NCI-H748 (cell line): ENCODE results near the gene TIMM44.

Source experiments
- DNase-seq: peaks from one replicate; lab custom pipeline; 2025; ENCODE audit not compliant: unreplicated experiment; lab: John Stamatoyannopoulos, UW

Gene TIMM44

DNA sequence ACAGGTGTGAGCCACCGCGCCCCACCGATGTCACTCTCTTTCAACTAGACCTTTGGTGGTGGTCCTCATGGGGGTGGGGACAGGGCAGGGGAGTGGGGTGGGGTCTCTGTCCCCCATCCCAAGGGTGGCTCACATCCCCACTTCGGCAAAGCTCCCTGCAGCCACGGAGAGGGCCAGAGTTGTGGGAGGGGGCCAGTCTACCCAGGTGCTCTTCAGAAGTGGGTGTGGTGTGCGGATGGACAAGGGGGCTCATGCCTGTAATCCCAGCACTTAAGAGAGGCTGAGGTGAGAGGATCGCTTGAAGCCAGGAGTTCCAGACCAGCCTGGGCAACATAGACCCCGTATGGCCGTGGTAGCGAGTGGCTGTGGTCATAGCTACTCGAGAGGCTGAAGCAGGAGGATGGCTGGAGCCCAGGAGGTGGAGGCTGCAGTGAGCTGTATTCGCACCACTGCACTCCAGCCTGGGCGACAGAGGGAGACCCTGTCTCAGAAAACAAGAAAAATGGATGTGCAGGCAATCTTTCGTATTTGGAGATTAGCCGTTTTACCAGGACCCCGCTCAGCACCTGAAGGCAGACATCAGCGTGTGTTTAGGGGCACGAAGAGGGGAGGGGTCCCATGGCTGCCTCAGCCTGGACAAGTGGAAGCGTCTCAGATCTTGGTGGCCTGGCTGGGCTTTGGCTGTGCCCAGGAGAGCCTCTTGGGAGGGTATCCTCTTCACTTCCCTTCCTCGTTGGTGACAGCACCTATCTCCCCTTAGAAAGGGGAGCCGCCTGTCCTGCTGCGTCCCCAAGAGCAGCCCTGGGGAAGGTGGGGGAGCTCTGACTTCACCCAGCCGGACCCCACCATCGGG, 28.0 kb downstream of the TIMM44 start:
- no peak for DNase-seq

- DNase-seq: no peak
Measured at GRCh38 chr19:7914598-7915045, 28.8 kb downstream of the TIMM44 start, which contains the start of gene TGFBR3L. Gene TGFBR3L, plus strand, starts transcription at chr19:7914830.

DNA sequence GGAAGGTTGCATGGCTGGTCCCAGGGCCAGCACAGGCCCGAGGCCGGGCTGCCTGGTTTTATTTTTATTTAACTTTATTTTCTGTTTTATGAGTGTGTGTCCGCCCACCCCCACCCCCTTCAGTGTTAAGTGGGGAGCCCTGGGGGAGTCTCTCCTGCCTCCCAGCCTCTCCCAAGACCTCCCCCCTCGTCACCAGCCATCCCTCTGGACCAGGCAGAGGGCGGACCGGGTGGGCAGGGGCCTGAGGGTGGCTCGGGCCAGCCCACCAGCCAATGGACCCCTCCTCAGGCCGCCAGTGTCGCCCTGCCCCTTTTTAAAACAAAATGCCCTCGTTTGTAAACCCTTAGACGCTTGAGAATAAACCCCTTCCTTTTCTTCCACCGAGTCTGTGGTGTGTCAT, 29.4 kb downstream of the TIMM44 start:
- DNase-seq: no peak

DNA sequence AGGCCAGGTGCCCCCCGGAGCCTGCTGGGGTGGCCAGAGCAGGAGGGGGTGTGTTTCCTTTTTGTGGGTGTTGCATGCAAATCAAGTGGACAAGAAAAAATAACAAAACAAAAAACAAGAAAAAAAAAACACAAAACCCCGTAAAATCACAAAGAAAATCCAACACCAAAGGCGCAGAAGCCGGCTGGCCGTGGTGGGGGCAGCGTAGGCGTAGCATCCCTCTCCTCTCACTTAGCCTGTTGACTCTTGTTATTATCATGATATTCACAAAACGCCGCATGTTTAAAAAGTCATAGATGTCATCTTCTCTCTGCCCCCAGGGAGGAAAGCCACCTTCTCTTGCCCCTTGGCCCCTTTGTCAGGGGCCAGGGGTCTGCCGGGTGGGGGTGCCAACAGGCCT, 29.8 kb downstream of the TIMM44 start:
- no peak for DNase-seq

GRCh38 chr19:7912697-7913564, 30.5 kb downstream of the TIMM44 start:
- DNase-seq: no peak

- DNase-seq: no peak
Measured at GRCh38 chr19:7912144-7912696, 31.2 kb downstream of the TIMM44 start.

DNA sequence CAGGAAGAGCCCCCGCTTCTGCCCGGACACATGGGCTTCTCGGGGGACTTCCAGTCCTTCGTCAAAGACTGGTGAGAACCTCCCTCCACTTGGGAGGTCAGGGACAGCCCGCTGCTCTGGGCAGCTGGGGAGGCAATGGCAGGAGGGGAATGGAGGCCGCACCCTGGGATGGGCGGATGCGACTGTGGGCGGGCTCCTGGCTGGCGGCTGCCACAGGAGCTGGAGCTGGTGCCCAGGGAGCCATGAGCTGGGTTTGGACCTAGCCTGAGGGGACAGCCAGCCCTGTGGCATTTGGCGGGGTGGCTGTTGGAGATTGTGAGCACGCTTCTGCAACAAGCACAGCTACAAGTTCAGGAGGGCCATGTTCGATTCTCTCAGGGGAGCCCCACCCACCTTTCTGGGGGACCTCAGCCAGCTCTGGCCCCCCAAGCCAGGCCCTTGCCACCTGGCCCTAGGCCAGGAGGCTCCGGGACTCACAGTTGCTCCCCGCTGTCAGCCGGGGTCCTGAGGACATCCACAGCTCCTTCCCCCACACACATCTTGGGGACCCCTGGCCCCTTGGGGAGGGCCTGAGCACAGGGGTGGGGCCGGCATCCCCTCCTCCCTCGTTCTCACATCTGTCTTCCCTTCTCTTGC, 31.8 kb downstream of the TIMM44 start:
- no peak for DNase-seq

DNA sequence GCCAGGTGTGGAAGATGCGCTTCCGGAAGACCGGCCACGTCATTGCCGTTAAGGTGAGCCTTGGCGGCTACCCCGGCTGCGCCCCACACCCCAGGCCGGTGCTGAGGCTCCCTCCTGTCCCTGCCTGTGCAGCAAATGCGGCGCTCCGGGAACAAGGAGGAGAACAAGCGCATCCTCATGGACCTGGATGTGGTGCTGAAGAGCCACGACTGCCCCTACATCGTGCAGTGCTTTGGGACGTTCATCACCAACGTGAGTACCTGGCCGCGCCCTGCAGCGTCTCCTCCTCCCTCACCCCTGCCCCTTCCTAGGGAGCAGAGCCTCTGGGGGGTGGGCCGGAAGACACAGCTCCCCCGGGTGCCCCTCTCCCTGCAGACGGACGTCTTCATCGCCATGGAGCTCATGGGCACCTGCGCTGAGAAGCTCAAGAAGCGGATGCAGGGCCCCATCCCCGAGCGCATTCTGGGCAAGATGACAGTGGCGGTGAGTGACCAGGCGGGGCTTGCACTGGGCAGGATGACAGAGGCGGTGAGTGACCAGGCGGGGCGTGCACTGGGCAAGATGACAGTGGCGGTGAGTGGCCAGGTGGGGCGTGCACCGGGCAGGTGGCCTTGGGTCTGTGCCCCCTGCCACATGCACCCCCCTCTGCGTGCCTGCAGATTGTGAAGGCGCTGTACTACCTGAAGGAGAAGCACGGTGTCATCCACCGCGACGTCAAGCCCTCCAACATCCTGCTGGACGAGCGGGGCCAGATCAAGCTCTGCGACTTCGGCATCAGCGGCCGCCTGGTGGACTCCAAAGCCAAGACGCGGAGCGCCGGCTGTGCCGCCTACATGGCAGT, 32.9 kb downstream of the TIMM44 start:
- DNase-seq: no peak

DNA sequence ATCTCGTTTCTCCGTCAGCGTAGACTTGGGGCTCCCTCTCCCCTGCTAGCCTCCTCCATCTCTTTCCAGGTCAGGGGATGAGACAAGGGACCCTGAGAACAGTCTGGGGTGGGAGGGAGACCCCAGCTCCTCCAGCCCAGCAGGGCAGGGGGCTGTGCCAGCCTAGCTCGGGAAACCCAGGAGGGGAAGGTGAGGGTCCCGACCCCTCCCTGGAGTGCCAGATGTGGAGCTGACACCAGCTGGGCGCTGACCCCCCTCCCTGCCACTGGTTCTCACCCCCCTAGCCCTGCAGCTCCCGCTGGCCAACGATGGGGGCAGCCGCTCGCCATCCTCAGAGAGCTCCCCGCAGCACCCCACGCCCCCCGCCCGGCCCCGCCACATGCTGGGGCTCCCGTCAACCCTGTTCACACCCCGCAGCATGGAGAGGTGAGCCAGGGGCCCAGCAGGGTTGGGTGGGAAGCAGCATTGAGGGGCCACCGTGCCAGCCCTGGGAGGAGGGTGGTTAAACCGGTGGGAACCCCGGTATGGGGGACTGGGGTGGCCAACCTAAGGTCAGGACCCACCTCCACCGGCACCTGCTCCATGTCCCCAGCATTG, 33.9 kb downstream of the TIMM44 start:
- DNase-seq: no peak

DNA sequence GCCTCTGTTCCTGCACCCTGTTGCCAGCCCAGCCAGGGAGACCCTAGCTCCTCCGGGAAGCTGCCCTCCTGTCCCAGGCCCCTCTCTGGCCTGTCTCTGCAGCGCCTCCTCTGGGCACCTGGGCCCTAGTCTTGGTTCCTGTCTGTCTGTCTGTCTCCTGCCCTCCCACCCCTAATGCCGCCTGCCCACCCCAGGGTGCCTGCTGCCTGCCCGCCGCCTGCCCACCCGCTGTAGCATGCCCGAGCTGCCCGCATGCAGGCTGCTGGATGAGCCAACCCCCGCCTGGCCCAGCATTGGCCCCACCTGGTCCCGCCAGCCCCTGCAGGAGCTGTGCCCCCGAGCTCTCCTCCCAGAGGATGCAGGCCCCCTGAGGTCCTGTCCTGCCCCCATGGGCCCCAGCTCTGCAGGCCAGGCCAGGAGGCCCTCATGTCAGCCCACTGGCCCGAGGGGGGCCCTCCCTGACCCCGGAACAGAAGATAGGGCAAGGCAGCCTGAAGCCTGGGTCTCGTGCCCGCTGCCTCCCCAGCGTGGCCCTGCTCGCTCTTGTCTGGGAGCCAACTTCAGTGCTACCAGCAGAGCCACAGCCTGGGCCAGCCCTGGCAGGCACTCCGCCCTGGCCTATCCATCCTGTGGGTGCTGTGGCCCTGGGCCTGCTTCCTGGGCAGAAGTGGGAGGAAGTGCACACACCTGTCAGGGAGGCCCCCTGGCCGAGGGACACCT, 34.6 kb downstream of the TIMM44 start:
- no peak for DNase-seq

DNA sequence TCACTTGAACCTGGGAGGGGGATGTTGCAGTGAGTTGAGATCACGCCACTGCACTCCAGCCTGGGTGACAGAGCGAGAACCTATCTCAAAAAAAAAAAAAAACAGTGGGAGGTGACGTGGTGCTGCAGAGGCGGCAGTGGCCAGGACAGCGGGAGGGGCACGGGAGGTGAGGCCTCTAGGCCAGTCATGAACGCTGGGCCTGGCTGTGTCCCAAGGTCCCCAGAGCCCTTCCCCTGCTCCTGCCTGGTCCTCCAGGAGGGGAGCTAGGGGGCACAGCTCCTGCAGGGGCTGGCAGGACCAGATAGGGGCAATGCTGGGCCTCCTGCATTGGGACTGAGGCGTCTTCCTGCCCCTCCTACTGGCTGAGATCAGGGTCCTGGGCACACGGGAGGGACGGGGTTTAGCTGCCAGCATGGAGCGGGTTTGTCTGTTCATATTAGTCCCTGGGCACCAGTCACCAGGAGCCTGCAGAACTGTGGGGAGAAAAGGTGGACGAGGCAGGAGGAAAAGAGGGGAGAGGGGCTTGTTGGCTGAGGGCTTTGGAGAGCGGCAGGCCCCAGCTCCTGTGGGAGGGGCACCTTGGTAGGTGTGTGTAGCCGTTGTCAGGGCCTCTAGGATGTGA, 35.3 kb downstream of the TIMM44 start:
- no peak for DNase-seq

DNA sequence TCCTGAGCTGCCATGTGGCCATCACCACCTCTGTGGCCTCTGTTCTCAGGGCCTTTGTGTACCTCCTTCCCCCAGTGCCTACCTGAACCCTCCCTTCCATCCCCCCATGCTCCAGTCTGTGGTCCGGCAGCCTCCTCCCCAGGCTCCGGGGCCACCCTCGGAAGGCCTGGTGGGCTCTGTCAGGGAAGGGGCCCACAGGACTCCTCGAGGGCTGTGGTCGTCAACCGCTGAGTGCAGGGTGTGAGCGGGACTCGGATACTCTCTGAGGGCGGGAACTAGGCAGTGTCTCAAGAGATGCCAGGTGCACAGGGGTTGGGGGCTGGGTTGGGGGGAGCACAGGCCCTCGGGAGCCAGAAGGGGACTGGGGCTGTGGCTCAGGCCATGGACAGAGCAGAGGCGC, 35.9 kb downstream of the TIMM44 start:
- DNase-seq: no peak

DNA sequence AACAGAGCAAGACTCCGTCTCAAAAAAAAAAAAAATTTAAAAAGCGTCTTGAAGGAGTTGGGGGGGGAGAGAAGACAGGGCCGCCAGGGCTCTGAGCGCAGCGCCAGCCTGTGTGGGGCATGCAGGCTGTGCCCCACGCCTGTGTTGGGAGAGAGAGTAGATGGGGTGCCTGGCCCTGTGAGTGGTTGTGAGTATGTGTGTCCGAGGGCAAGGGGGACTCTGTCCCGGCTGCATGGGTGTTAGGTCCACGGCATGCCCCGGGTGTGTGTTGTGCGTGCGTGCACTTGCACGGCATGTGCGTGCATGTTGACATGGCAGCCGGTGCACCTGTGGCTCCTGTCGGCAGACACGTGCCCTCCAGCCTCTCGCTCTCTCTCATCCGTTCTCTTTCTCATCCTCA, 36.3 kb downstream of the TIMM44 start:
- no peak for DNase-seq

GRCh38 chr19:7905859-7906258, 37.6 kb downstream of the TIMM44 start:
- no peak for DNase-seq

DNA sequence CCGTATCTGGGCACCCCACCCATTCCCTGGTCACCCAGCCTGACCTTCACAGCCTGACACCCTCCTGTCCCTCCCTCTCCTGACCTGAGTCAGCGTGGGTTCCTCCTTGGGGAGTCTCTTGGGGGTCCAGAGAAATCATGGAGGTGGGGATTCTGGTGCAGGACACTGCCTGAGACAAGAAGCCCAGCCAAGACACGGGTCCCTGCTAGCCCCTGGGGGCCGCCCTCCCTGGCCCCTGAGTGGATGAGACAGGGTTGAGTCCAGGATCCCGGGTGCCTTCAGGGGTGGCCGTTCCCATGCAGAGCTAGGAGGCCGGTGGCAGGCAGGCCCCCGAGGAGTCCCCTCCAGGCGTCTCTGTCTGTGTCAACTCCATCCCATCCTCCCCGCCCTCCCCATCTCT, 38.2 kb downstream of the TIMM44 start:
- DNase-seq: no peak

- DNase-seq: peak; percentile 32
Measured at GRCh38 chr19:7904074-7905020, 39.1 kb downstream of the TIMM44 start.

DNA sequence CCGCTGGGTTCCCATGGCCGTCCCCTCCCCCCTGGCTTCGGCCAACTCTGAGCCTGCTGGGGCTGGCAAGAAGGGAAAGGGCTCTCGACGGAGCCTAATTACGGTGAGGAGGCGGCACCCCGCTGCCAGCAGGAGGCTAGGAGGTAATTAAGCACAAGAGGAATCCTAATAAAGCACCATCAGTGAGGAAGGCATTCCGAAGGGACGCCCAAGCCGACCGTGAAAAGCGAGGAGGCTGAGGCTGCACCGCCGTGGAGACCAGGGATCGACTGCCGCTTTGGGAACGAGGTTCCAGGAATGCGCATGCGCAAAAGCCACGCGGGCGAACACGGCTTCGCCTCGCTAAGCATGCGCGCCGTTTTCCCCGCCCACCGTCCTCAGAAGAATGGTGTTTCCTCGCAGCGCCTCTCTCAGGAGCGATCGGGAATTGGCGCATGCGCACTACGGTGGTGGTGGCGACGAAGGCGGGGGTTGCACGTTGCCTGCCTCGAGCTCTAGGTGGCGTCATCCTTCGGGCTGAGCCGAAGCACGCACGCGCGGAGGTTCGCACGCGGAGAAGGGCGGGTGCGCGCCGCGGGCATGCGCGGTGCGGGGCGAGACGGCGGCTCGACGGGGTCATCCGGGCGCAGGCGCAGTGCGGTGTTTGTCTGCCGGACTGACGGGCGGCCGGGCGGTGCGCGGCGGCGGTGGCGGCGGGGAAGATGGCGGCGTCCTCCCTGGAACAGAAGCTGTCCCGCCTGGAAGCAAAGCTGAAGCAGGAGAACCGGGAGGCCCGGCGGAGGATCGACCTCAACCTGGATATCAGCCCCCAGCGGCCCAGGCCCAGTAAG, 40.0 kb downstream of the TIMM44 start, which contains the start of gene MAP2K7:
Gene MAP2K7 (plus strand): TSS at position 634 of the 830 bp plus-strand sequence. CDS start 68 bp downstream, at position 702.
- DNase-seq: peak; percentile 96
